Subcutaneous adipose tissue (tissue), 4 donors: ENCODE data around the gene ANAPC10. TPM values are rescaled to one million over a fixed set of nuclear protein-coding genes. Genes with fewer than 3 reads are reported as not detected.

Experiments used
- CTCF ChIP-seq: fragments of 450-650 bp; IDR thresholded peaks from one replicate; pipeline ENCODE4 v1.5.1; 2016; ENCODE audit warnings: low read depth, mild to moderate bottlenecking, control low read depth, antibody characterized with exemption, moderate library complexity
- total RNA-seq, 4 donors: library from RNA; depleted of rRNA; stranded (reverse); fragments of >200 nt; gene quantifications; one replicate each; pipeline ENCODE4 v1.1.0, GENCODE V29; 2016

ANAPC10 gene
- total RNA-seq, 4 donors from 2014 or later = 24.6 to 35.6 (median 28.2) TPM

DNA sequence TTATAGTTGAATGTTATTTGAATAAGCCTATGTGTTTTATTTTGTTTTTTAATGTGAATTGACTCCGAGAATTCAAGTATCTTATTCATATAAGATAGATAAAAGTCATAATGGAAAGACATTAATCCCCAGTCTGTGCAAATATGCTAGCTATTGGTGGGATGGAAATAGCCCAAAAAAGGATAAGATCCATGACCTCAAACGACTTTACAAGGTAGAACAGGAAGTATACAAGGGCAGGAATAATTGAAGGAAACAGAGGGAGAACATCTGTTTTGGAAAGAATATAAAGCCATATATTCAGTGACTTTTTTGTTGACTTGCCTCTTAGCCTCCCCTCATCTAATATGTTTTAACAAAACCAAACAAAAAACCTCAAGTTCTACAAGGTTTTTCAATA is 9.1 kb upstream of the ANAPC10 start:
- no peak for TF ChIP-seq CTCF

DNA sequence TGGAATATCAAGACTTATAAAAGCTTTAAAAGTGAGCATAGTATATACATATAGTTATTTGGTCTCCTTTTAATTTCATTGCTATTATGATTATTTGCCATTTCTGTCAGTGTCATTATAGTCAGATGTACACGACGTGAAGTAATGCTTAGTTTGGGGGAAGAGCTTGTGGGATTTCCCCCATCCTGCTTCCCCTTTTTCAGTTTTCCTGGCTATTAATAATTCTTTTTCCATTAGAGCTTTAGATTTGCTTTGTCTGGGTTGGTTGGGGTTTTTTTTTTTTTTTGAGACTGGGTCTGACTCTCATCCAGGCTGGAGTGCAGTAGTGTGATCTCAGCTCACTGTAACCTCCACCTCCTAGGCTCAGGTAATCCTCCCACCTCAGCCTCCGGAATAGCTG is 5.5 kb upstream of the ANAPC10 start:
- TF ChIP-seq CTCF = no peak

DNA sequence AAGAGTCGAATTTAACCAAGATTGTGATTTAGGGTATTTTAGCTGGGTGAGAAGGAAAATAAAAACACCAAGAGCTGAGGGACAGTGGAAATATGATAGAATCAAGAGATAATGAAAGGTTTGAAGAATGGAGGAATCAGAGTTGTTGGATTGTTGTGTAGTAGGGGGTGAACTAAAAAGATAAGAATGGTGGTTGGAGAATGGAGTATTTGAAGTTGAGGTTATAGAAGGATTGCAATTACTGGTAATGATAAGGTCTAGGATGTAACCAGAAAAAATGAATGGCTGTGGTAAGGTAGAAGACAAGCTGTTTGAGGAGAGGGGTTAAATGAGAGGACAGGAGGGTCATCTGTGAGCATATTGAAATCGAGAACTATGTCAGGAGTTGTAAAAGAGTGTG is 4.6 kb upstream of the ANAPC10 start:
- TF ChIP-seq CTCF = no peak

GRCh38 chr4:145101091-145101490 is 3.1 kb upstream of the ANAPC10 start:
- no peak for TF ChIP-seq CTCF

- TF ChIP-seq CTCF = no peak
Observed at GRCh38 chr4:145099653-145100052, 1.7 kb upstream of the ANAPC10 start.

- TF ChIP-seq CTCF = no peak
Observed at GRCh38 chr4:145098675-145099037, 660 bp upstream of the ANAPC10 start.

GRCh38 chr4:145097331-145097820 is 620 bp downstream of the ANAPC10 start:
- no peak for TF ChIP-seq CTCF
